Osteoblast (primary cell): ENCODE measurements around the gene CCL2. TPM values are rescaled to one million over a fixed set of nuclear protein-coding genes. Genes with fewer than 3 reads are reported as not detected.

Source experiments
- DNase-seq: peaks from one replicate; pipeline ENCODE4 v3.0.0; 2011; ENCODE audit warnings: low spot score, mixed read lengths; ENCODE audit not compliant: insufficient read length; ENCODE audit errors: missing footprints
- H2AFZ ChIP-seq: 2 replicates; pipeline ENCODE4 v1.6.0; 2011; ENCODE audit warnings: mild to moderate bottlenecking, low read length
- H3K27ac ChIP-seq: 2 replicates; pipeline ENCODE4 v1.5.1; 2011; ENCODE audit warnings: mild to moderate bottlenecking, low read depth, low read length, moderate library complexity
- H3K27me3 ChIP-seq: 2 replicates; pipeline ENCODE4 v1.6.0; 2012; ENCODE audit warnings: mild to moderate bottlenecking, control low read depth, inconsistent platforms, low read length, moderate library complexity; ENCODE audit not compliant: insufficient read depth
- H3K36me3 ChIP-seq: 2 replicates; pipeline ENCODE4 v1.5.1; 2011; ENCODE audit warnings: mild to moderate bottlenecking, low read length, control low read depth, moderate library complexity; ENCODE audit not compliant: insufficient read depth
- H3K4me1 ChIP-seq: 2 replicates; pipeline ENCODE4 v1.5.1; 2011; ENCODE audit warnings: mild to moderate bottlenecking, low read length, control low read depth, moderate library complexity; ENCODE audit not compliant: insufficient read depth
- H3K4me2 ChIP-seq: 2 replicates; pipeline ENCODE4 v1.6.0; 2011; ENCODE audit warnings: mild to moderate bottlenecking, low read length; ENCODE audit not compliant: insufficient read depth
- H3K4me3 ChIP-seq: fragments of 200-600 bp; sonication (generic); 3 replicates; pipeline ENCODE4 v1.5.1; 2012; ENCODE audit warnings: mild to moderate bottlenecking, low read length, inconsistent platforms; ENCODE audit not compliant: insufficient read depth
- H3K79me2 ChIP-seq: 2 replicates; pipeline ENCODE4 v1.6.0; 2012; ENCODE audit warnings: mild to moderate bottlenecking, low read length, control low read depth, inconsistent platforms; ENCODE audit not compliant: insufficient read depth
- H3K9me3 ChIP-seq: 2 replicates; pipeline ENCODE4 v1.5.1; 2011; ENCODE audit warnings: low read depth, low read length, control low read depth
- H4K20me1 ChIP-seq: 2 replicates; pipeline ENCODE4 v1.6.0; 2012; ENCODE audit warnings: mild to moderate bottlenecking, low read length, control low read depth; ENCODE audit not compliant: insufficient read depth
- total RNA-seq: library from RNA; depleted of rRNA; stranded (reverse); fragments of >200 nt; gene quantifications from 2 replicates; pipeline ENCODE4 v1.2.3, GENCODE V29; 2012
- TF ChIP-seq, protein P1 (sequence below): IDR thresholded peaks from 2 replicates; pipeline ENCODE4 v1.5.1; 2011; ENCODE audit warnings: mild to moderate bottlenecking, low read depth, low read length, moderate library complexity; ENCODE audit errors: extremely low read depth

The CCL2 gene
- total RNA-seq, 1 donor: 70.9 TPM

DNA sequence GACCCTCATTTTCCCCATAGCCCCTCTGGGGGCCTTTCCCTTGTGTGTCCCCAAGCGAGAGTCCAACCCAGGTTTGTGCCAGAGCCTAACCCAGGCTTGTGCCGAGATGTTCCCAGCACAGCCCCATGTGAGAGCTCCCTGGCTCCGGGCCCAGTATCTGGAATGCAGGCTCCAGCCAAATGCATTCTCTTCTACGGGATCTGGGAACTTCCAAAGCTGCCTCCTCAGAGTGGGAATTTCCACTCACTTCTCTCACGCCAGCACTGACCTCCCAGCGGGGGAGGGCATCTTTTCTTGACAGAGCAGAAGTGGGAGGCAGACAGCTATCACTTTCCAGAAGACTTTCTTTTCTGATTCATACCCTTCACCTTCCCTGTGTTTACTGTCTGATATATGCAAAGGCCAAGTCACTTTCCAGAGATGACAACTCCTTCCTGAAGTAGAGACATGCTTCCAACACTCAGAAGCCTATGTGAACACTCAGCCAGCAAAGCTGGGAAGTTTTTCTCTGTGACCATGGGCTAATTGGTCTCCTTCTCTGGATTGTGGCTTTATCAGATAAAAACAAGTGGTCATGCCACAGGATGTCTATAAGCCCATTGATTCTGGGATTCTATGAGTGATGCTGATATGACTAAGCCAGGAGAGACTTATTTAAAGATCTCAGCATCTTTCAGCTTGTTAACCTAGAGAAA lies 2.5 kb upstream of the CCL2 start:
- TF ChIP-seq, protein P1, sequence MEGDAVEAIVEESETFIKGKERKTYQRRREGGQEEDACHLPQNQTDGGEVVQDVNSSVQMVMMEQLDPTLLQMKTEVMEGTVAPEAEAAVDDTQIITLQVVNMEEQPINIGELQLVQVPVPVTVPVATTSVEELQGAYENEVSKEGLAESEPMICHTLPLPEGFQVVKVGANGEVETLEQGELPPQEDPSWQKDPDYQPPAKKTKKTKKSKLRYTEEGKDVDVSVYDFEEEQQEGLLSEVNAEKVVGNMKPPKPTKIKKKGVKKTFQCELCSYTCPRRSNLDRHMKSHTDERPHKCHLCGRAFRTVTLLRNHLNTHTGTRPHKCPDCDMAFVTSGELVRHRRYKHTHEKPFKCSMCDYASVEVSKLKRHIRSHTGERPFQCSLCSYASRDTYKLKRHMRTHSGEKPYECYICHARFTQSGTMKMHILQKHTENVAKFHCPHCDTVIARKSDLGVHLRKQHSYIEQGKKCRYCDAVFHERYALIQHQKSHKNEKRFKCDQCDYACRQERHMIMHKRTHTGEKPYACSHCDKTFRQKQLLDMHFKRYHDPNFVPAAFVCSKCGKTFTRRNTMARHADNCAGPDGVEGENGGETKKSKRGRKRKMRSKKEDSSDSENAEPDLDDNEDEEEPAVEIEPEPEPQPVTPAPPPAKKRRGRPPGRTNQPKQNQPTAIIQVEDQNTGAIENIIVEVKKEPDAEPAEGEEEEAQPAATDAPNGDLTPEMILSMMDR: no peak
- H3K4me1 ChIP-seq: peaks cover 87% of the 10 kb centered on the region
- no peaks in the 10 kb centered on the region for H4K20me1 ChIP-seq
- H3K27me3 ChIP-seq: no peaks in the 10 kb centered on the region
- H2AFZ ChIP-seq: no peak overlapping the region
- H3K36me3 ChIP-seq: peaks cover 6% of the 10 kb centered on the region
- H3K27ac ChIP-seq: peak overlapping the region; percentile 95
- no peaks in the 10 kb centered on the region for H3K79me2 ChIP-seq
- no peaks in the 10 kb centered on the region for H3K9me3 ChIP-seq
- peak overlapping the region; percentile 88 for H3K4me2 ChIP-seq
- no peak for DNase-seq
- H3K4me3 ChIP-seq: peak overlapping the region; percentile 27

DNA sequence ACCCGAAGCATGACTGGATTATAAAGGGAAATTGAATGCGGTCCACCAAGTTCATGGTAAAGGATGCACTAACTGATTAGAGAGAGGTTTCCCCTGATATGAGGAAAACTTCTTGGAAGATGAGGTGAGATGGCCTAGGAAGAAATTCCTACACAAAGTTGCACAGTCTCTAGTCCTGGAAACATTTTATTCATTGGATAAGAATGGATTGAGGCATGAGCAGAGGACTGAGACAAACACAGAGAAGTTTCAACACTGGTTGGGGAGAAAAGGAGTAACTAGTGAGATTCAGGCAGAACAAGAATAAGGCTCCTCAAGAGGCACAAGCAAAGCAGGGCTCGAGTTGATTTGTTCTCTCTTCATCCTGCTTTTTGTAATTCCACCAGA lies 2.0 kb upstream of the CCL2 start:
- peak overlapping the region; percentile 95 for H3K27ac ChIP-seq
- no peaks in the 10 kb centered on the region for H4K20me1 ChIP-seq
- H3K4me3 ChIP-seq: no peak overlapping the region
- TF ChIP-seq, protein P1: no peak
- peaks cover 83% of the 10 kb centered on the region for H3K4me1 ChIP-seq
- no peaks in the 10 kb centered on the region for H3K27me3 ChIP-seq
- no peaks in the 10 kb centered on the region for H3K79me2 ChIP-seq
- H3K4me2 ChIP-seq: peak overlapping the region; percentile 88
- no peak for DNase-seq
- H3K9me3 ChIP-seq: no peaks in the 10 kb centered on the region
- H3K36me3 ChIP-seq: peaks cover 6% of the 10 kb centered on the region
- no peak overlapping the region for H2AFZ ChIP-seq

DNA sequence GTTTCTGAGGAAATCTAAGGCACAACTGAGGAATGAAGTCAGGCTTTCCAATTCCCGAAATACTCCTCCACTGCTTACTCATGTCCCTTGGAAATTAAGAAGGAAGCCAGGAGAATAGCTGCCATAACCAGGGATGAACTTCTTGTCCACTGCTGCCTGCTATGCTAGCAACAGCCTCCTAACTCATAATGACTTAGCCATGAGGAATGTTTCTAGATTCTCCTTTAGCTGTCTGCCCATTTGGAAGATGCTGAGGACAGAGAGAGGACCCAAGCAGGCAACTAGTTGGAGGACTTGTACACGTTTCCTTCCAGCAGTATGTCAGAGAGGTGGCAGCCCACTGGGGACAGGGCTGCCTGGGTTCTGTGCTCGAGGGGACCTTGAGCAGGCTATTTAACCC lies 939 bp upstream of the CCL2 start:
- Histone ChIP-seq H3K27ac (peak overlapping the region; percentile 95), H3K27me3 (no peaks in the 10 kb centered on the region), H2AFZ (no peak overlapping the region), H3K9me3 (no peaks in the 10 kb centered on the region), H3K36me3 (peaks cover 6% of the 10 kb centered on the region), H3K4me1 (peaks cover 75% of the 10 kb centered on the region), H3K79me2 (no peaks in the 10 kb centered on the region), H3K4me3 (peak overlapping the region; percentile 25), H3K4me2 (peak overlapping the region; percentile 88), H4K20me1 (no peaks in the 10 kb centered on the region)
- peak; percentile 72 for DNase-seq
- TF ChIP-seq, protein P1: no peak

DNA sequence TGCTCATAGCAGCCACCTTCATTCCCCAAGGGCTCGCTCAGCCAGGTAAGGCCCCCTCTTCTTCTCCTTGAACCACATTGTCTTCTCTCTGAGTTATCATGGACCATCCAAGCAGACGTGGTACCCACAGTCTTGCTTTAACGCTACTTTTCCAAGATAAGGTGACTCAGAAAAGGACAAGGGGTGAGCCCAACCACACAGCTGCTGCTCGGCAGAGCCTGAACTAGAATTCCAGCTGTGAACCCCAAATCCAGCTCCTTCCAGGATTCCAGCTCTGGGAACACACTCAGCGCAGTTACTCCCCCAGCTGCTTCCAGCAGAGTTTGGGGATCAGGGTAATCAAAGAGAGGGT lies 272 bp downstream of the CCL2 start:
- Histone ChIP-seq H3K27ac (peak overlapping the region; percentile 95), H3K9me3 (no peaks in the 10 kb centered on the region), H3K27me3 (no peaks in the 10 kb centered on the region), H3K4me3 (peak overlapping the region; percentile 70), H3K4me1 (peaks cover 63% of the 10 kb centered on the region), H3K36me3 (peaks cover 6% of the 10 kb centered on the region), H3K4me2 (peak overlapping the region; percentile 88), H3K79me2 (no peaks in the 10 kb centered on the region), H4K20me1 (no peaks in the 10 kb centered on the region), H2AFZ (peak overlapping the region; percentile 33)
- DNase-seq: no peak
- TF ChIP-seq, protein P1: no peak
